ENCODE results near the gene TCP11L2.

DNA sequence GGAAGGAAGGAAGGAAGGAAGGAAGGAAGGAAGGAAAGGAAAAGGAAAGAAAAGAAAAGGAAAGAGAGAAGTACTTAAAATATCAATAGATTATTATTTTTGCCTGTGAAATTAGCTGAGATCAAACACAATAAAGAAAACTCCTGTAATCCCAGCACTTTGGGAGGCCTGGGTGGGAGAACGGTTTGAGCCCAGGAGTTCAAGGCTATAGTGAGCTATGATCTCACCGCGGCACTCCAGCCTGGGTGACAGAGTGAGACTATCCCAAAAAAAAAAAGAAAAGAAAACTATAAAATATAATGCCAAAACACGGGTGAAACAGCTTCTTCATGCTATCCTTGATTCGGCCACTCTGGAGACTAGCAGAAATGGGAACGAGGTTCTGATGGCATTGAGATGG, 28.5 kb upstream of the TCP11L2 start:
- TF ChIP-seq, protein P1, sequence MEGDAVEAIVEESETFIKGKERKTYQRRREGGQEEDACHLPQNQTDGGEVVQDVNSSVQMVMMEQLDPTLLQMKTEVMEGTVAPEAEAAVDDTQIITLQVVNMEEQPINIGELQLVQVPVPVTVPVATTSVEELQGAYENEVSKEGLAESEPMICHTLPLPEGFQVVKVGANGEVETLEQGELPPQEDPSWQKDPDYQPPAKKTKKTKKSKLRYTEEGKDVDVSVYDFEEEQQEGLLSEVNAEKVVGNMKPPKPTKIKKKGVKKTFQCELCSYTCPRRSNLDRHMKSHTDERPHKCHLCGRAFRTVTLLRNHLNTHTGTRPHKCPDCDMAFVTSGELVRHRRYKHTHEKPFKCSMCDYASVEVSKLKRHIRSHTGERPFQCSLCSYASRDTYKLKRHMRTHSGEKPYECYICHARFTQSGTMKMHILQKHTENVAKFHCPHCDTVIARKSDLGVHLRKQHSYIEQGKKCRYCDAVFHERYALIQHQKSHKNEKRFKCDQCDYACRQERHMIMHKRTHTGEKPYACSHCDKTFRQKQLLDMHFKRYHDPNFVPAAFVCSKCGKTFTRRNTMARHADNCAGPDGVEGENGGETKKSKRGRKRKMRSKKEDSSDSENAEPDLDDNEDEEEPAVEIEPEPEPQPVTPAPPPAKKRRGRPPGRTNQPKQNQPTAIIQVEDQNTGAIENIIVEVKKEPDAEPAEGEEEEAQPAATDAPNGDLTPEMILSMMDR (IDR thresholded peaks at IDR 0.05; ENCODE audit: low read depth, low read length): no peak
- no peak for TF ChIP-seq EZH2phosphoT487 (IDR thresholded peaks at IDR 0.05; ENCODE audit: low read depth)
